Measurements from ENCODE around the gene TOR3A. TPM values are rescaled to one million over a fixed set of nuclear protein-coding genes. Genes with fewer than 3 reads are reported as not detected.

TOR3A gene
- total RNA-seq, 1 donor from 2014 or later: 8.2 TPM

DNA sequence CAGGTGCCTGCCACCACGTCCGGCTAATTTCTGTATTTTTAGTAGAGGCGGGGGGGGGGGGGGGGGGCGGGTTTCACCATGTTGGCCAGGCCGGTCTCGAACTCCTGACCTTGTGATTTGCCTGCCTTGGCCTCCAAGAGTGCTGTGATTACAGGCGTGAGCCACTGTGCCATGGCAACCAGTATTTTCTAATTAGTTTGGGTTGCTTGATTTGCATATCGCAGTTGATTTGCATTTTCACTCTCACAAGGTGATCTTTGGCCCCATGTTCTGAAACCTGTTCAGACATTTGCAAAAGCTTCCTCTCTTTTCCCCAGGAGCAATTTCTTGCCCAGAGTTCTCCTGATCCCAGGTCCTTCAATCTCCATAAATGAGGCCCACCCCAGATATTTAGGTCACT, 1.7 kb downstream of the TOR3A start:
- DNase-seq: no peak
- Mint-ChIP-seq H3K36me3 (ENCODE audit: unreplicated experiment) (no peaks in the 10 kb centered on the region), H3K9me3 (ENCODE audit: unreplicated experiment) (peaks cover 6% of the 10 kb centered on the region), H3K27me3 (ENCODE audit: unreplicated experiment) (peaks cover 1% of the 10 kb centered on the region), H3K27ac (ENCODE audit: unreplicated experiment) (no peak overlapping the region), H3K4me1 (ENCODE audit: low read depth, unreplicated experiment) (peaks cover 7% of the 10 kb centered on the region), H3K4me3 (ENCODE audit: unreplicated experiment) (peak overlapping the region; percentile 65)
- TF ChIP-seq, protein P1, sequence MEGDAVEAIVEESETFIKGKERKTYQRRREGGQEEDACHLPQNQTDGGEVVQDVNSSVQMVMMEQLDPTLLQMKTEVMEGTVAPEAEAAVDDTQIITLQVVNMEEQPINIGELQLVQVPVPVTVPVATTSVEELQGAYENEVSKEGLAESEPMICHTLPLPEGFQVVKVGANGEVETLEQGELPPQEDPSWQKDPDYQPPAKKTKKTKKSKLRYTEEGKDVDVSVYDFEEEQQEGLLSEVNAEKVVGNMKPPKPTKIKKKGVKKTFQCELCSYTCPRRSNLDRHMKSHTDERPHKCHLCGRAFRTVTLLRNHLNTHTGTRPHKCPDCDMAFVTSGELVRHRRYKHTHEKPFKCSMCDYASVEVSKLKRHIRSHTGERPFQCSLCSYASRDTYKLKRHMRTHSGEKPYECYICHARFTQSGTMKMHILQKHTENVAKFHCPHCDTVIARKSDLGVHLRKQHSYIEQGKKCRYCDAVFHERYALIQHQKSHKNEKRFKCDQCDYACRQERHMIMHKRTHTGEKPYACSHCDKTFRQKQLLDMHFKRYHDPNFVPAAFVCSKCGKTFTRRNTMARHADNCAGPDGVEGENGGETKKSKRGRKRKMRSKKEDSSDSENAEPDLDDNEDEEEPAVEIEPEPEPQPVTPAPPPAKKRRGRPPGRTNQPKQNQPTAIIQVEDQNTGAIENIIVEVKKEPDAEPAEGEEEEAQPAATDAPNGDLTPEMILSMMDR (IDR thresholded peaks at IDR 0.05; ENCODE audit: partially characterized antibody, unreplicated experiment): no peak

DNA sequence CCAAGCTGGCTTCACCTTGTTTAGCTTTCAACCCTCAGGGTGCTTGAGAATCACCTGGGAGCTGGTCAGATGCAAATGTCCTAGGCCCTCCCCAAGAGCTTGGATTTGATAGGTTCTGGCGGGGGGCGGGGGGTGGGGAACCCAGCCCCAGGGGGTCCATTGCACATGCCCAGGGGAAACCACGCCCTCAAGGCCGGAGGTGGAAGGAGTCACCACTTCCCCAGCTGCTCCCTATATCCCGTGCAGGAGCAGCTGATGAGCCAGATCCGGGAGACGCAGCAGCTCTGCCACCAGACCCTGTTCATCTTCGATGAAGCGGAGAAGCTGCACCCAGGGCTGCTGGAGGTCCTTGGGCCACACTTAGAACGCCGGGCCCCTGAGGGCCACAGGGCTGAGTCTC, 5.8 kb downstream of the TOR3A start:
- peaks cover 4% of the 10 kb centered on the region for H3K27me3 Mint-ChIP-seq (ENCODE audit: unreplicated experiment)
- no peak overlapping the region for H3K4me3 Mint-ChIP-seq (ENCODE audit: unreplicated experiment)
- no peaks in the 10 kb centered on the region for H3K36me3 Mint-ChIP-seq (ENCODE audit: unreplicated experiment)
- H3K9me3 Mint-ChIP-seq (ENCODE audit: unreplicated experiment): peaks cover 7% of the 10 kb centered on the region
- DNase-seq: no peak
- H3K4me1 Mint-ChIP-seq (ENCODE audit: low read depth, unreplicated experiment): peaks cover 17% of the 10 kb centered on the region
- no peak overlapping the region for H3K27ac Mint-ChIP-seq (ENCODE audit: unreplicated experiment)
- TF ChIP-seq, protein P1 (IDR thresholded peaks at IDR 0.05; ENCODE audit: partially characterized antibody, unreplicated experiment): no peak

DNA sequence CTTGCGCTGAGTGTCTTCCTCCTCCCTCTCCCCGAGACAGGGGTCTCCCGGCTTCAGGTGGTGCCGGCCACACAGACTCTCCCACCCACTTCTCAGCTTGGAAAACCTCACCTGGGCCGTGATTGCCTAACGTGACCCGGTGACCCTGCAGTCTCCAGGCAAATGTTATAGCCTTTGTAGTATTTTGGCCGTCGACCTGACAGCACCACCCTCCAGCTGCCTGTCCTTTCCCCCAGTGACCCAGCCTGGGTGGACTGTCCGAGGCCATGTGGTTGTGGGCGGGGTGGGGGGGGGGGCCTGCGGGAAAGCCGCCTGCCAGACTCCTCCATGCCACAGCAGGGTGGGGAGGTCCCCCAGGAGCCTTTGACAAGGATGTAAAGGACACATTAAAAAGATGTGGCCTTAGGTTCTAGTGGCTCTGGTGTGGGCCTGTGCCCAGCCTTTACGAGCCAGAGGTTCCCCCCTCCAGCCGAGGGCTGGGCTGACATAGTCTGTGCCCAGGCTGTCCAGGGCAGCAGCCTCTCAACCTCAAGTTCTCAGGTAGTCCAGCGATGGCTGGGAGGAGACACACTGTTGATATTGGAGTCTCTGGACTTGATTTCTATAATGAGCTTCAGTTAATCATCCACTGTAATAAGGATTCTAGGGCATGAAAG, 8.1 kb downstream of the TOR3A start:
- Mint-ChIP-seq H3K9me3 (ENCODE audit: unreplicated experiment) (peaks cover 4% of the 10 kb centered on the region), H3K36me3 (ENCODE audit: unreplicated experiment) (peaks cover 7% of the 10 kb centered on the region), H3K27ac (ENCODE audit: unreplicated experiment) (peak overlapping the region; percentile 71), H3K4me3 (ENCODE audit: unreplicated experiment) (peak overlapping the region; percentile 26), H3K4me1 (ENCODE audit: low read depth, unreplicated experiment) (peaks cover 17% of the 10 kb centered on the region), H3K27me3 (ENCODE audit: unreplicated experiment) (peaks cover 7% of the 10 kb centered on the region)
- DNase-seq: no peak
- TF ChIP-seq, protein P1 (IDR thresholded peaks at IDR 0.05; ENCODE audit: partially characterized antibody, unreplicated experiment): no peak

DNA sequence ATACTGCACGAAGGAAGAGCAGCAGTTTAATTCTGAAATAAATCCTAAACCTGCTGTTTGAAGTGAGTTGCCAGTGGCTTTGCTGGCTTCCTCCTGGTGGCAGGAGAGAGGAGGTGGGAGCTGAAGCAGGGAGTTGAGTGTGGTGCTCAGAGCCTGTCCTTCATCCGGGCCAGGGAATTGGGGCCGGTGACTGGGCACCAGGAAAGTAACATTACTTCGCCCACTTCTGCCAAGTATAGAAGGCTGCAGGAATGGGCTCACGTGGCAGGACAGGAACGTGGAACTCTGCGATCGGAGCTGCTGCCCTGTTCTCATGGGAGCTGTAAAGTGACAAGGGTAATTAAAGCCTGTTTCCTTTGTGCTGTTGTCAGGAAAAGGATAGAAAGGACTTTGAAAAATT, 8.7 kb downstream of the TOR3A start:
- H3K27ac Mint-ChIP-seq (ENCODE audit: unreplicated experiment): peak overlapping the region; percentile 71
- H3K9me3 Mint-ChIP-seq (ENCODE audit: unreplicated experiment): peaks cover 4% of the 10 kb centered on the region
- peaks cover 21% of the 10 kb centered on the region for H3K4me1 Mint-ChIP-seq (ENCODE audit: low read depth, unreplicated experiment)
- TF ChIP-seq, protein P1 (IDR thresholded peaks at IDR 0.05; ENCODE audit: partially characterized antibody, unreplicated experiment): no peak
- peak overlapping the region; percentile 26 for H3K4me3 Mint-ChIP-seq (ENCODE audit: unreplicated experiment)
- H3K36me3 Mint-ChIP-seq (ENCODE audit: unreplicated experiment): peaks cover 7% of the 10 kb centered on the region
- peaks cover 5% of the 10 kb centered on the region for H3K27me3 Mint-ChIP-seq (ENCODE audit: unreplicated experiment)
- no peak for DNase-seq

DNA sequence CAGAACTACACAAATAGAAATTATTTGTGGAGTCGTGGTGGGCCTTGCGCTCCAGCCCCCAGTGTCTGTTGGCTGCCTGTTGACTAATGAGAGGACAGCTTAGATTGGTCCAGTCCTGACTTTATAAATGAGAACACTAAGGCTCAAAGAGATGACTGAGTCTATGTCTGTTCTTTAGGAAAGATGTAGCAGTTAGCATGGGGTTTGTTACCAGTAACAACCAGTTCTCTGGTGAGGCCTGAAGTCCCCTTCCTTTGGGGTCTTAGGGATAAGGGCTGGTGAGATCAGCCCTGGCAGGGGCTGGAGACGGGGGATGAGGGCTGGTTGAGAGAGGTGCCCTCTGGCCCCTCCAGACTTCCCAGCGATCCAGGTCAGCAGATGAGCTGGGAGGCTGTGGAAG, 9.1 kb downstream of the TOR3A start:
- H3K27ac Mint-ChIP-seq (ENCODE audit: unreplicated experiment): peak overlapping the region; percentile 93
- DNase-seq: no peak
- H3K4me1 Mint-ChIP-seq (ENCODE audit: low read depth, unreplicated experiment): peaks cover 23% of the 10 kb centered on the region
- TF ChIP-seq, protein P1 (IDR thresholded peaks at IDR 0.05; ENCODE audit: partially characterized antibody, unreplicated experiment): no peak
- H3K36me3 Mint-ChIP-seq (ENCODE audit: unreplicated experiment): peaks cover 7% of the 10 kb centered on the region
- peaks cover 4% of the 10 kb centered on the region for H3K9me3 Mint-ChIP-seq (ENCODE audit: unreplicated experiment)
- peaks cover 7% of the 10 kb centered on the region for H3K27me3 Mint-ChIP-seq (ENCODE audit: unreplicated experiment)
- H3K4me3 Mint-ChIP-seq (ENCODE audit: unreplicated experiment): peak overlapping the region; percentile 53
